GM12878 (cell line): Measurements from ENCODE around the gene VCAM1.

Source experiments
- NR2C1 ChIP-seq: fragments of 450-650 bp; IDR thresholded peaks from 2 replicates; pipeline ENCODE4 v1.6.1; 2017; ENCODE audit warnings: antibody characterized with exemption, mild to moderate bottlenecking, moderate library complexity
- SIN3A ChIP-seq: IDR thresholded peaks from 2 replicates; pipeline ENCODE4 v1.6.1; 2012; ENCODE audit warnings: low read depth, low read length, improper control_type of control experiment
- SPI1 ChIP-seq: IDR thresholded peaks from 2 replicates; pipeline ENCODE4 v1.6.1; 2011; ENCODE audit warnings: low read depth, mild to moderate bottlenecking, low read length, moderate library complexity, borderline replicate concordance; ENCODE audit not compliant: insufficient read depth
- SUZ12 ChIP-seq: fragments of 200-600 bp; sonication (generic); IDR thresholded peaks from one replicate; pipeline ENCODE4 v1.6.1; 2018; ENCODE audit warnings: antibody characterized with exemption, mild to moderate bottlenecking; ENCODE audit not compliant: unreplicated experiment
- TBL1XR1 ChIP-seq: IDR thresholded peaks from 2 replicates; pipeline ENCODE4 v1.6.1; 2012; ENCODE audit warnings: low read depth, low read length, improper control_type of control experiment
- YY1 ChIP-seq: IDR thresholded peaks from 2 replicates; pipeline ENCODE4 v1.6.1; 2011; ENCODE audit warnings: low read depth, mild to moderate bottlenecking, low read length
- ZNF384 ChIP-seq: IDR thresholded peaks from 2 replicates; pipeline ENCODE4 v1.6.1; 2012; ENCODE audit warnings: low read depth, mild to moderate bottlenecking, low read length, improper control_type of control experiment, borderline replicate concordance
- TF ChIP-seq, protein P1 (sequence below), 3 experiments: IDR thresholded peaks in 2 of 3; conservative IDR thresholded peaks in 1 of 3; 2 replicates each; pipeline ENCODE4 v1.5.1; 2011; ENCODE audit warnings: low read depth in 3 of 3, low read length in 3 of 3, mild to moderate bottlenecking in 3 of 3, control low read depth in 2 of 3, moderate library complexity in 2 of 3, inconsistent platforms in 1 of 3, mixed read lengths in 1 of 3; ENCODE audit not compliant: control insufficient read depth in 2 of 3, insufficient read depth in 1 of 3; ENCODE audit errors: extremely low read depth in 1 of 3
- TF ChIP-seq, protein P2 (sequence below): fragments of 450-650 bp; IDR thresholded peaks from 2 replicates; pipeline ENCODE4 v1.6.1; 2017; ENCODE audit warnings: mild to moderate bottlenecking, moderate library complexity
- TF ChIP-seq, protein P3 (sequence below): IDR thresholded peaks from 2 replicates; pipeline ENCODE4 v1.6.1; 2012; ENCODE audit warnings: low read depth, low read length, improper control_type of control experiment

DNA sequence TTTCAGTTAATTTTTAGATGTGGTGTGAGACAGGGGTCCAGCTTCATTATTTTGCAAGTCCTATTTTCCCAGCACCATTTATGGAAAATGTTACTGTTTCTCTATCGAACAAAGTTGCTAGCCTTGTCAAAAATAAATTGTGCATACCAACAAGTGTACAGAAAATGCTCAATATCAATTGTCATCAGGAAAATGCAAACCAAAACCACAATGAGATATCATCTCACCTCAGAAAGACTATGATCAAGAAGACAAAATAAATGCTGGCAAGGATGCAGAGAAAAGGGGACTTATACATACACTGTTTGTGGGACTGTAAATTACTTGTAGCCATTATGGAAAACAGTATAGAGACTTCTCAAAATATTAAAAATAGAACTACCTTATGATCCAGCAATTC lies 54.8 kb downstream of the VCAM1 start:
- TF ChIP-seq, protein P1, sequence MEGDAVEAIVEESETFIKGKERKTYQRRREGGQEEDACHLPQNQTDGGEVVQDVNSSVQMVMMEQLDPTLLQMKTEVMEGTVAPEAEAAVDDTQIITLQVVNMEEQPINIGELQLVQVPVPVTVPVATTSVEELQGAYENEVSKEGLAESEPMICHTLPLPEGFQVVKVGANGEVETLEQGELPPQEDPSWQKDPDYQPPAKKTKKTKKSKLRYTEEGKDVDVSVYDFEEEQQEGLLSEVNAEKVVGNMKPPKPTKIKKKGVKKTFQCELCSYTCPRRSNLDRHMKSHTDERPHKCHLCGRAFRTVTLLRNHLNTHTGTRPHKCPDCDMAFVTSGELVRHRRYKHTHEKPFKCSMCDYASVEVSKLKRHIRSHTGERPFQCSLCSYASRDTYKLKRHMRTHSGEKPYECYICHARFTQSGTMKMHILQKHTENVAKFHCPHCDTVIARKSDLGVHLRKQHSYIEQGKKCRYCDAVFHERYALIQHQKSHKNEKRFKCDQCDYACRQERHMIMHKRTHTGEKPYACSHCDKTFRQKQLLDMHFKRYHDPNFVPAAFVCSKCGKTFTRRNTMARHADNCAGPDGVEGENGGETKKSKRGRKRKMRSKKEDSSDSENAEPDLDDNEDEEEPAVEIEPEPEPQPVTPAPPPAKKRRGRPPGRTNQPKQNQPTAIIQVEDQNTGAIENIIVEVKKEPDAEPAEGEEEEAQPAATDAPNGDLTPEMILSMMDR (IDR thresholded peaks at IDR 0.05 in 2 of 3, conservative IDR thresholded peaks at IDR 0.05 in 1 of 3; ENCODE audit: control insufficient read depth in 2 of 3, extremely low read depth in 1 of 3, insufficient read depth in 1 of 3, low read depth in 3 of 3, low read length in 3 of 3), result no peak
- TF ChIP-seq NR2C1 (no peak), ZNF384 (no peak), SIN3A (no peak), YY1 (no peak), SPI1 (no peak), TBL1XR1 (no peak), SUZ12 (no peak)
- TF ChIP-seq, protein P2, sequence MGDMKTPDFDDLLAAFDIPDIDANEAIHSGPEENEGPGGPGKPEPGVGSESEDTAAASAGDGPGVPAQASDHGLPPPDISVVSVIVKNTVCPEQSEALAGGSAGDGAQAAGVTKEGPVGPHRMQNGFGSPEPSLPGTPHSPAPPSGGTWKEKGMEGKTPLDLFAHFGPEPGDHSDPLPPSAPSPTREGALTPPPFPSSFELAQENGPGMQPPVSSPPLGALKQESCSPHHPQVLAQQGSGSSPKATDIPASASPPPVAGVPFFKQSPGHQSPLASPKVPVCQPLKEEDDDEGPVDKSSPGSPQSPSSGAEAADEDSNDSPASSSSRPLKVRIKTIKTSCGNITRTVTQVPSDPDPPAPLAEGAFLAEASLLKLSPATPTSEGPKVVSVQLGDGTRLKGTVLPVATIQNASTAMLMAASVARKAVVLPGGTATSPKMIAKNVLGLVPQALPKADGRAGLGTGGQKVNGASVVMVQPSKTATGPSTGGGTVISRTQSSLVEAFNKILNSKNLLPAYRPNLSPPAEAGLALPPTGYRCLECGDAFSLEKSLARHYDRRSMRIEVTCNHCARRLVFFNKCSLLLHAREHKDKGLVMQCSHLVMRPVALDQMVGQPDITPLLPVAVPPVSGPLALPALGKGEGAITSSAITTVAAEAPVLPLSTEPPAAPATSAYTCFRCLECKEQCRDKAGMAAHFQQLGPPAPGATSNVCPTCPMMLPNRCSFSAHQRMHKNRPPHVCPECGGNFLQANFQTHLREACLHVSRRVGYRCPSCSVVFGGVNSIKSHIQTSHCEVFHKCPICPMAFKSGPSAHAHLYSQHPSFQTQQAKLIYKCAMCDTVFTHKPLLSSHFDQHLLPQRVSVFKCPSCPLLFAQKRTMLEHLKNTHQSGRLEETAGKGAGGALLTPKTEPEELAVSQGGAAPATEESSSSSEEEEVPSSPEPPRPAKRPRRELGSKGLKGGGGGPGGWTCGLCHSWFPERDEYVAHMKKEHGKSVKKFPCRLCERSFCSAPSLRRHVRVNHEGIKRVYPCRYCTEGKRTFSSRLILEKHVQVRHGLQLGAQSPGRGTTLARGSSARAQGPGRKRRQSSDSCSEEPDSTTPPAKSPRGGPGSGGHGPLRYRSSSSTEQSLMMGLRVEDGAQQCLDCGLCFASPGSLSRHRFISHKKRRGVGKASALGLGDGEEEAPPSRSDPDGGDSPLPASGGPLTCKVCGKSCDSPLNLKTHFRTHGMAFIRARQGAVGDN, result no peak
- TF ChIP-seq, protein P3, sequence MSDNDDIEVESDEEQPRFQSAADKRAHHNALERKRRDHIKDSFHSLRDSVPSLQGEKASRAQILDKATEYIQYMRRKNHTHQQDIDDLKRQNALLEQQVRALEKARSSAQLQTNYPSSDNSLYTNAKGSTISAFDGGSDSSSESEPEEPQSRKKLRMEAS, result no peak
